ENCODE measurements around the gene MT4.
"Not testable (repeated sequence)": the region's sequence is repeated elsewhere in the genome, so short reads cannot be mapped to it uniquely, and the experiment has no call there.

Gene MT4

DNA sequence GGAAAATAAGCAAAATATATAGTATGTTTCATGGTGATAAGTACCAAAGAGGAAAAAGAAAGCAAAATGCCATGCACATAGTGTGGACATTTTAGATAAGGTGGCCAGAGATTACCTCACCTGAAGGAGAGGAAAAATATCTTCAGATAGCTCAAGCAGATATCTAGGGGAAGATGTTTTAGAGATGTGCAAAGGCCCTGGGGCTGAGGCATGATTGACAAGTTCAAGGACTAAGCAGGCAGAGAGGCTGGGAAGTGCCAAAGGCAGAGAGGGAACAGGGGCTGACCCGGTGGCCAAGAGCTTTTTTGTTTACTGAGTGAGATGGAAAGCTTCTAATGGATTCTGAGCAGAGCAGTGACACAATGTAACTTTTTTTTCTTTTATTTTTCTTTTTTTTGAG, 4.4 kb upstream of the MT4 start:
- Histone ChIP-seq H3K27me3 (ENCODE audit: control insufficient read depth, insufficient read depth, low read length) (no peaks in the 10 kb centered on the region), H3K9ac (ENCODE audit: low read depth, low read length) (no peak overlapping the region), H3K27ac (ENCODE audit: low read depth, low read length) (no peak overlapping the region), H3K9me3 (ENCODE audit: control insufficient read depth, insufficient read depth, low read length) (no peaks in the 10 kb centered on the region), H3K36me3 (ENCODE audit: control insufficient read depth, insufficient read depth, low read length) (no peaks in the 10 kb centered on the region), H3K4me3 (ENCODE audit: low read depth, low read length) (no peak overlapping the region), H3K4me1 (ENCODE audit: control insufficient read depth, insufficient read depth, low read length) (no peaks in the 10 kb centered on the region)

DNA sequence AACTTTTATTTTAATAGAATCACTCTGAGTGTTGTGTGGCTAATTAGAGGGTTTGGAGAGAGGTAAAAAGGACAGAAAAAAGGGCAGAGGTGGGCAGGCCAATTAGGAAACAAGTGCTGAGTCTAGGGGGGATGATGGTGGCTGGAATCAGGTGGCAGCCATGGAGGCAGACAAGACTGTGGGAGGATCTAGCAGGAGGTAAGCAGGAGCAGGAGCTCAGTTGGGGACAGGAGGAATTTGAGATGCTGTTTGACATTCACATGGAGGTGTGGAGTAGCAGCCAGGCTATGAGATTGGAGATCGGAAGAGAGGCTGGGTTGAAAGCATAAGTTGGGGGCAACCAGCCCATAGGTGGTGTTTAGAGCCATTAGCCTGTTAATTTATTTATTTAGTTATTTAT, 3.7 kb upstream of the MT4 start:
- H3K27ac ChIP-seq (ENCODE audit: low read depth, low read length) = no peak overlapping the region
- H3K4me1 ChIP-seq (ENCODE audit: control insufficient read depth, insufficient read depth, low read length) = no peaks in the 10 kb centered on the region
- H3K9ac ChIP-seq (ENCODE audit: low read depth, low read length) = no peak overlapping the region
- H3K27me3 ChIP-seq (ENCODE audit: control insufficient read depth, insufficient read depth, low read length) = no peaks in the 10 kb centered on the region
- H3K4me3 ChIP-seq (ENCODE audit: low read depth, low read length) = no peak overlapping the region
- H3K9me3 ChIP-seq (ENCODE audit: control insufficient read depth, insufficient read depth, low read length) = no peaks in the 10 kb centered on the region
- no peaks in the 10 kb centered on the region for H3K36me3 ChIP-seq (ENCODE audit: control insufficient read depth, insufficient read depth, low read length)

DNA sequence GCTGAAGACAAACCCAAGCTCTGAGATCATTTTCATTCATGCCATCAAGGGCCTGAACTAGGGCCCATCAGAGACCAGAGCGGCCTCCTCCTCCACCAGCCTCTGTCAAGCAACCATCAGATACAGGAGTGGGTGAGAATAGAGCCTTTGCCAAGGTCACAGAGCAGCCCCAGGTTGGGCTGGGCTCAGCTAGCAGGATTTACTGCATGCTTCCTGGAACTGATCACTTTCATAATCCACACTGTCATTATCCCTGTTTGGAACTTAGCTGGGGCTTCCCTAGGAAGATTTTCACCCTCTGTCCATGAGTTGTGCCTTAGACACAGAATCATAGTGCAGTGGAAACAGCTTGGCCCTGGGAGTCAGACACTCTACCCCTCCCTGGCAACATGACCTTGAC, 5.1 kb downstream of the MT4 start:
- 0 out of 2 replicates have a peak, but pooled peaks cover 2% of the 10 kb centered on the region for H3K27me3 ChIP-seq (ENCODE audit: control insufficient read depth, insufficient read depth, low read length)
- H3K27ac ChIP-seq (ENCODE audit: low read depth, low read length) = no peak overlapping the region
- no peaks in the 10 kb centered on the region for H3K36me3 ChIP-seq (ENCODE audit: control insufficient read depth, insufficient read depth, low read length)
- H3K4me3 ChIP-seq (ENCODE audit: low read depth, low read length) = no peak overlapping the region
- H3K9ac ChIP-seq (ENCODE audit: low read depth, low read length) = no peak overlapping the region
- no peaks in the 10 kb centered on the region for H3K4me1 ChIP-seq (ENCODE audit: control insufficient read depth, insufficient read depth, low read length)
- no peaks in the 10 kb centered on the region for H3K9me3 ChIP-seq (ENCODE audit: control insufficient read depth, insufficient read depth, low read length)

DNA sequence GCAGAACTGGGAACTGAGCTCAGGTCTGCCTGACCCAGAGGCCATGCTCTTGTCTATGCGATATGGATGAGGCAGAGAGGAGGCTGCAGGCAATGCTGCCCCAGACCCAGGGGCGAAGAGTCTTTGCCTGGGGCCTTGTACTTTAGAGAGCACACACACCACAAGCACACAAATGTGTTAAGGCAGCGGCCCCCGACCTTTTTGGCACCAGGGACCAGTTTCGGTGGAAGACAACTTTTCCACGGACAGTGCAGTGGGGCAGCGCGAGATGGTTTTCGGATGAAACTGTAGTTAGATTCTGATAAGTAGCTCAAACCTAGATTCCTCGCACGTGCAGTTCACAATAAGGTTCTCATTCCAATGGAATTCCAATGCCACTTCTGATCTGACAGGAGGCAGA, 6.7 kb downstream of the MT4 start:
- Histone ChIP-seq H3K9me3 (ENCODE audit: control insufficient read depth, insufficient read depth, low read length) (no peaks in the 10 kb centered on the region), H3K36me3 (ENCODE audit: control insufficient read depth, insufficient read depth, low read length) (no peaks in the 10 kb centered on the region), H3K4me3 (ENCODE audit: low read depth, low read length) (no peak overlapping the region), H3K9ac (ENCODE audit: low read depth, low read length) (no peak overlapping the region), H3K27ac (ENCODE audit: low read depth, low read length) (no peak overlapping the region), H3K4me1 (ENCODE audit: control insufficient read depth, insufficient read depth, low read length) (no peaks in the 10 kb centered on the region), H3K27me3 (ENCODE audit: control insufficient read depth, insufficient read depth, low read length) (0 out of 2 replicates have a peak, but pooled peaks cover 2% of the 10 kb centered on the region)

DNA sequence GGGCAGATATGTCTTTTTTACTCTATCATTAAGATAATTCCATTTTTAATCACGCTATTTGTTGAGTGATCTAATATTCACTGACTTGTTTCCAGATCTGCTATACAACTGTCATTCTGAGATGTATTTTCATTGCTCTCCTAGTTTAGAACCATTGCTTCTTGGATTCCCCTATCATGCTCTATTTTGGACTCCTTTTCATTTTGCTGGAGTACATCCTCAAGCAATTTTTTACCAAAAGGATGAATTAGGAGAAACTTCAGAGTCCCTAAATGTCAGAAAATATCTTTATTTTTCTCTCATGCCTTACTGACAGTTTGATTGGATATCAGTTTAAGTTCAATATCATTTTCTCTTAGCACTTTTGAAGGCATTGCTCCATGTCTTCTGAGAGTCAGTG, 9.8 kb downstream of the MT4 start:
- Histone ChIP-seq H3K4me1 (ENCODE audit: control insufficient read depth, insufficient read depth, low read length) (no peaks in the 10 kb centered on the region), H3K4me3 (ENCODE audit: low read depth, low read length) (no peak overlapping the region), H3K36me3 (ENCODE audit: control insufficient read depth, insufficient read depth, low read length) (no peaks in the 10 kb centered on the region), H3K27me3 (ENCODE audit: control insufficient read depth, insufficient read depth, low read length) (no peaks in the 10 kb centered on the region), H3K9ac (ENCODE audit: low read depth, low read length) (no peak overlapping the region), H3K27ac (ENCODE audit: low read depth, low read length) (no peak overlapping the region), H3K9me3 (ENCODE audit: control insufficient read depth, insufficient read depth, low read length) (no peaks in the 10 kb centered on the region)

DNA sequence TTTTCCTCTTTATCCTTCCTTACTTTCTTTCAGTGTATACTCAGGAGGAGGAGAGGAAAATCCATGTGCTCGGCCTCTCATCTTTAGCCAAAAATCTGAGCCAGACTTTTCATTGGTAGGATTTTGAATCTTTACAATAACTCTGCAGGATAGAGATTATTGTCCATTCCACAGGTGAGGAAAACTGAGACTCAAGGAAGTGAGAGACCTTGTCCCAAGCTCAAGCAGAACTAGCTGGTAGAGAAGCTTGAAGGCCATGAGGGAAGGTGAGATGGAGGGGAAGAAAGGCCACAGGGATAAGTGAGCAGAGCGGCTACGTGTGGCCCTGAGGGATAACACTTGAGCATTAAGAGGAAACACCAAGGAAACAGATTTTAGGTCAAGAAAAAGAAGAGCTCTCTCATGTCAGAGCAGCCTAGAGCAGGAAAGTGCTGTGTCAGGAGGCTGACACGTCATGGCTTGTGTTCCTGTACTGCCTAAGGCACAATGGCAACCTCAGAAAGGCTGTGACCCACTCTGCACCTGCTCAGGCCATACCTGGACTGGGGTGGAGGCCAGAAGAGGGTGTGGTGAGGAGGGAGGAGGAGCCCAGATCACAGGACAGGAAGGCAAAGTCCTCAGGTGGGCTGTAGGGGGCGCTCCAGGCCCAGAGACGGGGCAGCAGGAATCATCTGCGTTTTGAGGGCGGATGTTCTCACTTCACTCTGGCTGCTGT, 11.9 kb downstream of the MT4 start:
- no peaks in the 10 kb centered on the region for H3K27me3 ChIP-seq (ENCODE audit: control insufficient read depth, insufficient read depth, low read length)
- H3K27ac ChIP-seq (ENCODE audit: low read depth, low read length) = no peak overlapping the region
- H3K4me3 ChIP-seq (ENCODE audit: low read depth, low read length) = no peak overlapping the region
- no peak overlapping the region for H3K9ac ChIP-seq (ENCODE audit: low read depth, low read length)
- no peaks in the 10 kb centered on the region for H3K36me3 ChIP-seq (ENCODE audit: control insufficient read depth, insufficient read depth, low read length)
- H3K4me1 ChIP-seq (ENCODE audit: control insufficient read depth, insufficient read depth, low read length) = no peaks in the 10 kb centered on the region
- H3K9me3 ChIP-seq (ENCODE audit: control insufficient read depth, insufficient read depth, low read length) = no peaks in the 10 kb centered on the region

DNA sequence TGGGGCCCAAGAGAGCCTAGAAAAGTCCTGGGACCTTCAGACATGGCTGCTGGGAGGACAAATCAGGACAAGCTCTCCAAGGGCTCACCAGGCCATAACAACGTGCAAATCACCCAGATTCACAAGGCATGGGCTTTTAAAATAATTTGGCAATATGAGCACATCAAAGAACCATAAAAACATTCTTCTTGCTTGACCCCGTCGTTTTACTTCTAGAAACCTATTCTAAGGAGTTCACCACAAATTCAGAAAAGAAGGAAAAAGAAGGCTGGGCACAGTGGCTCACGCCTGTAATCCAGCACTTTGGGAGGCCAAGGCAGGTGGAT, 12.4 kb downstream of the MT4 start:
- Histone ChIP-seq H3K27ac (ENCODE audit: low read depth, low read length) (no peak overlapping the region), H3K27me3 (ENCODE audit: control insufficient read depth, insufficient read depth, low read length) (no peaks in the 10 kb centered on the region), H3K4me3 (ENCODE audit: low read depth, low read length) (no peak overlapping the region)

DNA sequence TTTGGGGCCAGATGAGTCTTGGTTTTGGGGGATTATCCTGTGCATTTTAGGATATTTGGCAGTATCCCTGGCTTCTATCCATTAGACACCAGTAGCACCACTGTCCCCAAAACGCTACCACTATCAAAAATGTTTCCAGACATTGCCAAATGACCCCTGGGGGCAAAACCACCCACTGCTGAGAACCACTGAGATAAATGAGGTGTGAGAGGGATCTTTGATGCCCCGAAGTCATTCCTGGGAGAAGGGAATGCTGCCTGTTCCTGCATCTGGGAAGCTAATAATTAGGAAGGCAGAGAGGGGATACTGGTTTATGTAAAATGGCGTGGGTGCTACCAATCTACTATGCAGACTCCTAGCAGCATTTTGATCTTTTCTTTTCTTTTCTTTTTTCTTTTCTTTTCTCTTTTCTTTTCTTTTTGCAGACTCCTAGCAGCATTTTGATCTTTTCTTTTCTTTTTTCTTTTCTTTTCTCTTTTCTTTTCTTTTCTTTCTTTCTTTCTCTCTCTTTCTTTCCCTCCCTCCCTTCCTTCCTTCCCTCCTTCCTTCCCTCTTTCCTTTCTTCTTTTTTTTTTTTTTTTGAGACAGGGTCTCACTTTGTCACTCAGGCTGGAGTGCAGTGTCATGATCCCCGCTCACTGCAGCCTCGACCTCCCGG, 15.6 kb downstream of the MT4 start:
- Histone ChIP-seq H3K27me3 (ENCODE audit: control insufficient read depth, insufficient read depth, low read length) (peaks cover 5% of the 10 kb centered on the region), H3K4me3 (ENCODE audit: low read depth, low read length) (no peak overlapping the region), H3K36me3 (ENCODE audit: control insufficient read depth, insufficient read depth, low read length) (no peaks in the 10 kb centered on the region), H3K4me1 (ENCODE audit: control insufficient read depth, insufficient read depth, low read length) (no peaks in the 10 kb centered on the region), H3K9me3 (ENCODE audit: control insufficient read depth, insufficient read depth, low read length) (no peaks in the 10 kb centered on the region), H3K27ac (ENCODE audit: low read depth, low read length) (no peak overlapping the region), H3K9ac (ENCODE audit: low read depth, low read length) (no peak overlapping the region)

More for the DNA sequence above, 12.4 kb downstream of the MT4 start:
- no peak overlapping the region for H3K9ac ChIP-seq (ENCODE audit: low read depth, low read length)
- no peaks in the 10 kb centered on the region for H3K9me3 ChIP-seq (ENCODE audit: control insufficient read depth, insufficient read depth, low read length)
- H3K36me3 ChIP-seq (ENCODE audit: control insufficient read depth, insufficient read depth, low read length) = no peaks in the 10 kb centered on the region
- H3K4me1 ChIP-seq (ENCODE audit: control insufficient read depth, insufficient read depth, low read length) = no peaks in the 10 kb centered on the region

DNA sequence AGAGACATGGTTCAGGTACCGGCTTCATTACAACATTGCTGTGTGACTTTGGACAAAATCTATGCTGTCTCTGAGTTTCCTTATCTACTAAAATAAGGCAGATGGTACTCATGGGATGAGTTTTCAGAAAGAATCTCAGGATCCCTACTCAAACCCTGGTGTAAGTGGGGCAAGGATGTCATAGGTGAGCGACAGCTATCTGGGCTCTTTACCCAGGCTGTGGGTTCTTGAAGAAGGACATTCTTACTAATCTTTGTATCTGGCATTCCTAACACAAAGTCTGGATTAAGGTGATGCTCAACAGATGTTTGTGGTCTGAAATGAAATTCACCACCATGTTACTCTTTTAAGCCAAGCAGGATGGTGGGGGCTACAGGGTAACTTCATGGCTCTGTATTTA, 18.0 kb downstream of the MT4 start:
- not testable (repeated sequence) for H3K27ac ChIP-seq (ENCODE audit: low read depth, low read length); H3K9ac ChIP-seq (ENCODE audit: low read depth, low read length); H3K9me3 ChIP-seq (ENCODE audit: control insufficient read depth, insufficient read depth, low read length); H3K4me3 ChIP-seq (ENCODE audit: low read depth, low read length); H3K4me1 ChIP-seq (ENCODE audit: control insufficient read depth, insufficient read depth, low read length); H3K36me3 ChIP-seq (ENCODE audit: control insufficient read depth, insufficient read depth, low read length)
- H3K27me3 ChIP-seq (ENCODE audit: control insufficient read depth, insufficient read depth, low read length) = peaks cover 26% of the 10 kb centered on the region

DNA sequence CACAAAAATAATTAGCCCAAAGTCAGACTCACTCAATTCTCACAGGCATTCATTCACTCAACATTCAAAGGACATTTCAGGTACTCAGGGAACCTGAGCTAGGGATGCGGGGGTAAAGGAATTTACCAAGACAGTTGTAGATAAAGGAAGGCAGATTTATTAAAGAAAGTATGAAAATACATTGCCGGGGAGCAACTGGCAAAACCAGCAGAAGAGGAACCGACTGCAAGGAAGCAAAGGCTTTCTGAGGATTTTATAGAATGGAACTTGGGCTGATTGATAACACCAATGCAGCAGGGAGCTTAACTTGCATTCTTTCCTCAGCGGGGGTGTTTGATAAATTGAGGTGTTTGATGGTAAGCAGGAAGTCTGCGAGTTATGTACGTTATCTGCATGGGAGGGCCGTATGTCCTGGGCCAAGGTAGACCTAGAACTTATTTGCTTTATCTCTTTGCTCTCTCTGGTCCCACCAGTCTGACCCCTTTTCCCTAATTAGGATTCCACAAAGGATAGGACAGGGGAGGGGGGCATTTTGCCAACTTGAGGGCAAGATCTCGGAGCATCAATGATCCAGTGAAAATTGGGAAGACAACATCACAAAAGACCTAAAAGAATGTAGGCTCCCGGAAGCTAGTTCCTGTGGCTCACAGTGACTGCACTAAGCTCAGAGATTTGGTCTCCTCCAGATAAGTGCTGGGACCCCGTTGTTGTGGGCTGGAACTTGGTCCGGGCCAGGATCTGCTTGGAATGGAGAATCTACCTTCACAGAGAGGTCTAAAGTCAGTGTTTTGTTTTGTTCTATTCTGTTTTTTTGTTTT, 18.7 kb downstream of the MT4 start:
- H3K27ac ChIP-seq (ENCODE audit: low read depth, low read length) = no peak overlapping the region

DNA sequence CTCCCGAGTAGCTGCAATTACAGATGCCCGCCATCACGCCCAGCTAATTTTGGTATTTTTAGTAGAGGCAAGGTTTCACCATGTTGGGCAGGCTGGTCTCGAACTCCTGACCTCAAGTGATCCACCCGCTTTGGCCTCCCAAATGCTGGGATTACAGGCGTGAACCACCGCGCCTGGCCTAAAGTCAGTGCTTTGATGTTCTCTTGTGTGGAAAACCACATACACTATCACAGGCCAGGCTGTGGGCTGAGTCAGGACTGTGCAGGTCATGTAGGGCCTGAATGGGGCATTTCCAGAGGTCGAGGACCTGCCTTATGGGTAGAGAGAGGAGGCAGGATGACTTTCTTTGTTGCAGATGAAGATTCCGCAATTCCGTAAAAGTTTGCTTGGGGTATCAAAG, 19.4 kb downstream of the MT4 start:
- H3K4me1 ChIP-seq (ENCODE audit: control insufficient read depth, insufficient read depth, low read length) = no peaks in the 10 kb centered on the region
- peaks cover 39% of the 10 kb centered on the region for H3K27me3 ChIP-seq (ENCODE audit: control insufficient read depth, insufficient read depth, low read length)
- H3K27ac ChIP-seq (ENCODE audit: low read depth, low read length) = no peak overlapping the region
- no peaks in the 10 kb centered on the region for H3K9me3 ChIP-seq (ENCODE audit: control insufficient read depth, insufficient read depth, low read length)
- no peak overlapping the region for H3K4me3 ChIP-seq (ENCODE audit: low read depth, low read length)
- no peaks in the 10 kb centered on the region for H3K36me3 ChIP-seq (ENCODE audit: control insufficient read depth, insufficient read depth, low read length)
- no peak overlapping the region for H3K9ac ChIP-seq (ENCODE audit: low read depth, low read length)

More for the DNA sequence above, 18.7 kb downstream of the MT4 start:
- H3K4me3 ChIP-seq (ENCODE audit: low read depth, low read length) = no peak overlapping the region
- no peak overlapping the region for H3K9ac ChIP-seq (ENCODE audit: low read depth, low read length)
- H3K27me3 ChIP-seq (ENCODE audit: control insufficient read depth, insufficient read depth, low read length) = peaks cover 32% of the 10 kb centered on the region
- H3K9me3 ChIP-seq (ENCODE audit: control insufficient read depth, insufficient read depth, low read length) = no peaks in the 10 kb centered on the region
- no peaks in the 10 kb centered on the region for H3K4me1 ChIP-seq (ENCODE audit: control insufficient read depth, insufficient read depth, low read length)
- no peaks in the 10 kb centered on the region for H3K36me3 ChIP-seq (ENCODE audit: control insufficient read depth, insufficient read depth, low read length)
